Measurements from ENCODE around the gene ELOB. TPM values are rescaled to one million over a fixed set of nuclear protein-coding genes. Genes with fewer than 3 reads are reported as not detected.
A peak's percentile ranks its signal among the peaks of the same experiment; 100 is the strongest.

ELOB gene
- total and polyA plus RNA-seq, 2 donors (not counting 1 experiment from before 2014, with no cell fraction given), result 124 to 436 TPM

DNA sequence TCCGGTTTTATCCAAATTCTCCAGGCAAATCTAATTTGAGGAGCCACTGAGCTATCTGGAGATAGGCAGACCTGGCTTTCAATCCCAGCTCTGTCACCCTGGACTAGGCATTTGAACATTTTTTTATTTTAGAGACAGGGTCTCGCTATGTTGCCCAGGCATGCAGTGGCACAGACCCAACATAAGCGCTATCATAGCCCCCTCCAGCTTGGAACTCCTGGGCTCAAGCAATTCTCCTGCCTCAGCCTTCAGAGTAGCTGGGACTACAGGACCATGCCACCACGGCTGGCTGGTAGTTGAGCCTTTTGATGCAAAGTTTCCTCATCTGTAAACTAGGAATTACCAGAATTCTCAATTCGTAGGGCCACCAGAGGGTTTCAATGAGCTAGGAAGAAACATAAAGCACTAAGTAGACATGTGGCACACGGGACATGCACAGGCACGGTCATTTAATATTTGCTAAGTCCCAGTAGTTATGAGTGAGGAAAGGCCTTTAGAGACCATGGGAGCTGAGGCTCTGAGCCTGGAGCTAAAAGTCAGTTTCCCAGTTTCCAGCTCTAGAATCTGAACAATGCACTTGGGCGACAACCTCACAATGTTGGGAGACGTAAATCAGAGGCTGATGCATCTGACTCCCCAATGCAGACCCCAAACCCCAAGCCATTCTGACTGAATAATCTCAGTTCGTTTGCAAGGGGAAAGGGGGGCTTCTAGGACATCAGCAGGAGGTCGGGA lies 1.1 kb downstream of the ELOB start:
- Histone ChIP-seq H3K4me3 (replicated peaks in 1 of 4; ENCODE audit: control extremely low read depth in 1 of 4, insufficient read depth in 1 of 4, low read depth in 3 of 4, low read length in 4 of 4) (peak overlapping the region; percentile 68 to 90 (median 88)), H3K79me2 (ENCODE audit: control insufficient read depth, insufficient read depth, low read length) (peaks cover 50% of the 10 kb centered on the region), H3K27ac (ENCODE audit: insufficient read depth, low read length) (peak overlapping the region; percentile 89), H3K9ac (ENCODE audit: insufficient read depth, low read length) (peak overlapping the region; percentile 84), H2AFZ (ENCODE audit: low read length) (no peak overlapping the region), H3K36me3 (ENCODE audit: control insufficient read depth, insufficient read depth, low read length) (peaks cover 10% of the 10 kb centered on the region), H4K20me1 (ENCODE audit: control insufficient read depth, extremely low read depth, insufficient read depth, low read length) (no peaks in the 10 kb centered on the region), H3K4me1 (ENCODE audit: control insufficient read depth, extremely low read depth, insufficient read depth, low read length) (peaks cover 10% of the 10 kb centered on the region), H3K4me2 (ENCODE audit: extremely low read depth, insufficient read depth, low read length) (peak overlapping the region; percentile 96), H3K27me3 (ENCODE audit: control insufficient read depth, insufficient read depth, low read length) (no peaks in the 10 kb centered on the region), H3K9me3 (ENCODE audit: control insufficient read depth, insufficient read depth, low read depth, low read length) (no peaks in the 10 kb centered on the region)
- TF ChIP-seq EZH2 (IDR thresholded peaks at IDR 0.05; ENCODE audit: low read length, missing control alignments), result no peak
- TF ChIP-seq, protein P1, sequence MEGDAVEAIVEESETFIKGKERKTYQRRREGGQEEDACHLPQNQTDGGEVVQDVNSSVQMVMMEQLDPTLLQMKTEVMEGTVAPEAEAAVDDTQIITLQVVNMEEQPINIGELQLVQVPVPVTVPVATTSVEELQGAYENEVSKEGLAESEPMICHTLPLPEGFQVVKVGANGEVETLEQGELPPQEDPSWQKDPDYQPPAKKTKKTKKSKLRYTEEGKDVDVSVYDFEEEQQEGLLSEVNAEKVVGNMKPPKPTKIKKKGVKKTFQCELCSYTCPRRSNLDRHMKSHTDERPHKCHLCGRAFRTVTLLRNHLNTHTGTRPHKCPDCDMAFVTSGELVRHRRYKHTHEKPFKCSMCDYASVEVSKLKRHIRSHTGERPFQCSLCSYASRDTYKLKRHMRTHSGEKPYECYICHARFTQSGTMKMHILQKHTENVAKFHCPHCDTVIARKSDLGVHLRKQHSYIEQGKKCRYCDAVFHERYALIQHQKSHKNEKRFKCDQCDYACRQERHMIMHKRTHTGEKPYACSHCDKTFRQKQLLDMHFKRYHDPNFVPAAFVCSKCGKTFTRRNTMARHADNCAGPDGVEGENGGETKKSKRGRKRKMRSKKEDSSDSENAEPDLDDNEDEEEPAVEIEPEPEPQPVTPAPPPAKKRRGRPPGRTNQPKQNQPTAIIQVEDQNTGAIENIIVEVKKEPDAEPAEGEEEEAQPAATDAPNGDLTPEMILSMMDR (conservative IDR thresholded peaks at IDR 0.05 in 1 of 2, IDR thresholded peaks at IDR 0.05 in 1 of 2; ENCODE audit: low read depth in 1 of 2, low read length in 2 of 2), result no peak
- DNase-seq (ENCODE audit: low read depth in 2 of 2), result no peak

DNA sequence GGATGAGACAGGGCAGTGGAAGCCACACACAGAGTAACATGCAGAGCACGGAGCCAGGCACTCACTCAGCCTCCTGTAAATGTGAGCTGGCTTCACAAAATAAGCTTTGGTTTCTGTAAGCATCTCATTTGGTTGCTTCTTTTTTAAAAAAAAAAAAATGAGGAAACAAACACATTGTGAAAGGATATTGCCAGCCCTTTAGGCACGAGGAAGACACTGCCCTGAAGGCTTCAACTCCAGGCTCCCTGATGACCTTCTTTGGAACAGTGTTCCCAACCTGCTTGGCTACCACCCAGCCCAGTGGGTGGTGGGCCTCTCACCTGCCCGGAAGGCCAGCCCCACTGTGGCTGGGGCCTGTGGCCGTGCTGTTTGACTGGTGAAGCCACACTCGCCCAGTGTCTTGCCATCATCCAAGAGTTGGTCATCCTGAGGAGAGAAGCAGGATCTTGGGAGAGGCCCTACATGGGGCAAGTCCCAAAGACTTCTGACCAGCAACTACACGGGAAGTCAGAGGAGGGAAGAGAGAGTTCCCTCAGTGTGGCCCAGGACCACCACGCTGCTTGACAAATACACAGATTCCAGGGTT lies 1.9 kb downstream of the ELOB start:
- Histone ChIP-seq H3K4me1 (ENCODE audit: control insufficient read depth, extremely low read depth, insufficient read depth, low read length) (peaks cover 10% of the 10 kb centered on the region), H3K27ac (ENCODE audit: insufficient read depth, low read length) (no peak overlapping the region), H3K27me3 (ENCODE audit: control insufficient read depth, insufficient read depth, low read length) (no peaks in the 10 kb centered on the region), H2AFZ (ENCODE audit: low read length) (no peak overlapping the region), H3K79me2 (ENCODE audit: control insufficient read depth, insufficient read depth, low read length) (peaks cover 52% of the 10 kb centered on the region), H3K9ac (ENCODE audit: insufficient read depth, low read length) (no peak overlapping the region), H3K36me3 (ENCODE audit: control insufficient read depth, insufficient read depth, low read length) (peaks cover 15% of the 10 kb centered on the region), H4K20me1 (ENCODE audit: control insufficient read depth, extremely low read depth, insufficient read depth, low read length) (no peaks in the 10 kb centered on the region), H3K4me3 (replicated peaks in 1 of 4; ENCODE audit: control extremely low read depth in 1 of 4, insufficient read depth in 1 of 4, low read depth in 3 of 4, low read length in 4 of 4) (peak overlapping the region in 2 of 4 experiments; percentile 68 to 89), H3K4me2 (ENCODE audit: extremely low read depth, insufficient read depth, low read length) (no peak overlapping the region), H3K9me3 (ENCODE audit: control insufficient read depth, insufficient read depth, low read depth, low read length) (no peaks in the 10 kb centered on the region)
- no peak for TF ChIP-seq EZH2 (IDR thresholded peaks at IDR 0.05; ENCODE audit: low read length, missing control alignments)
- TF ChIP-seq, protein P1 (conservative IDR thresholded peaks at IDR 0.05 in 1 of 2, IDR thresholded peaks at IDR 0.05 in 1 of 2; ENCODE audit: low read depth in 1 of 2, low read length in 2 of 2), result no peak
- DNase-seq (ENCODE audit: low read depth in 2 of 2), result no peak

DNA sequence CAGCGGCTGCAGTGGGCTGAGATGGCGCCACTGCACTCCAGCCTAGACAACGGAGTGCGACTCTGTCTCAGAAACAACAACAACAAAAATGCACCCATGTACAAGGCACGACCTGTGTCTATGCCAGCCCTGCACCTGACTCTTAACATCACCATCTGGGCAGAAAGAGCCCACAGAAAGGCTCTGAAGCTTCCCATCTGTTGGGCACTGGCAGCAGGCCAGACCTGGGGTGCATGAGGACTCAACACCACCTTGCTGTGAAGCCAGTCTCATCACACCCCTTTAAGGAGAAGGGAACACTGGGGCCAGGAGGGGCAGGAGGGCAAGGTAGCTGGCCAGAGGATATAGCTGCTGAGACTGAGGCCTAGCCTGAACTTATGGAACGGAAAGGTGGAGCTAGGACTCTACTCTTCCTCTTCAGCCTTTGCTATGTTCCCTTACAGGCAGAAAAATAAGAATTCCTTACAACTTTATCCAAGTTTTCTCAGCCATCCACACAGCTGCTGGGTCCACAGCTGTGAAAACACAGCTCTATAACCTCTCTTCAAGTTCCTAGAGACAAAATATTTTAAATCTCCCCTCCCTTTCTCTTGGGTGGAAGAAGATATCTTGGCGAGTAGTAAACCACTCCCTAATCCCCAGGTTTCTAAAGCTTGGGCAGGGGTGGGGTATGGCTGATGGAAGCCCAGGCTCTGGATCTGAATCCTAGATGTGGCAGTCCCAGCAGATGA lies 2.8 kb downstream of the ELOB start:
- no peak overlapping the region for H3K4me2 ChIP-seq (ENCODE audit: extremely low read depth, insufficient read depth, low read length)
- peak overlapping the region; percentile 6 for H3K27ac ChIP-seq (ENCODE audit: insufficient read depth, low read length)
- no peaks in the 10 kb centered on the region for H3K27me3 ChIP-seq (ENCODE audit: control insufficient read depth, insufficient read depth, low read length)
- peaks cover 10% of the 10 kb centered on the region for H3K4me1 ChIP-seq (ENCODE audit: control insufficient read depth, extremely low read depth, insufficient read depth, low read length)
- DNase-seq (ENCODE audit: low read depth in 2 of 2), result no peak
- H3K4me3 ChIP-seq (replicated peaks in 1 of 4; ENCODE audit: control extremely low read depth in 1 of 4, insufficient read depth in 1 of 4, low read depth in 3 of 4, low read length in 4 of 4), result no peak overlapping the region
- H3K36me3 ChIP-seq (ENCODE audit: control insufficient read depth, insufficient read depth, low read length), result peaks cover 23% of the 10 kb centered on the region
- TF ChIP-seq EZH2 (IDR thresholded peaks at IDR 0.05; ENCODE audit: low read length, missing control alignments), result no peak
- TF ChIP-seq, protein P1 (conservative IDR thresholded peaks at IDR 0.05 in 1 of 2, IDR thresholded peaks at IDR 0.05 in 1 of 2; ENCODE audit: low read depth in 1 of 2, low read length in 2 of 2), result no peak
- H4K20me1 ChIP-seq (ENCODE audit: control insufficient read depth, extremely low read depth, insufficient read depth, low read length), result peaks cover 2% of the 10 kb centered on the region
- H2AFZ ChIP-seq (ENCODE audit: low read length), result no peak overlapping the region
- H3K79me2 ChIP-seq (ENCODE audit: control insufficient read depth, insufficient read depth, low read length), result peaks cover 56% of the 10 kb centered on the region
- H3K9ac ChIP-seq (ENCODE audit: insufficient read depth, low read length), result no peak overlapping the region
- H3K9me3 ChIP-seq (ENCODE audit: control insufficient read depth, insufficient read depth, low read depth, low read length), result no peaks in the 10 kb centered on the region

Data from fibroblast of lung (primary cell).